Activated CD4-positive, alpha-beta T cell treated with anti-CD3 and anti-CD28 coated beads for 36 hours (primary cell): ENCODE results near the gene MYLK. TPM values are rescaled to one million over a fixed set of nuclear protein-coding genes. Genes with fewer than 3 reads are reported as not detected.

Source experiments
- ATAC-seq: fragments of 200-7000 bp; cut with Tn5 transposase; one replicate; pipeline ENCODE4 v1.10.0; 2021; ENCODE audit warnings: mild to moderate bottlenecking, moderate library complexity
- CTCF ChIA-PET: fragments of 350-600 bp; sonication (Branson Sonifier 250); formaldehyde crosslinking; loops from one replicate; lab custom pipeline; 2021; ENCODE audit warnings: antibody characterized with exemption; lab: Charles Lee
- POLR2A ChIA-PET: fragments of 350-600 bp; sonication (Branson Sonifier 250); formaldehyde crosslinking; loops from one replicate; lab custom pipeline; 2021; ENCODE audit warnings: antibody characterized with exemption, inconsistent platforms; lab: Charles Lee
- DNase-seq: peaks from one replicate; pipeline ENCODE4 v3.0.0-alpha.2; 2020
- H3K27ac Mint-ChIP-seq: one replicate; pipeline ENCODE4 v1.8.0; 2021; ENCODE audit warnings: mixed read lengths
- H3K27me3 Mint-ChIP-seq: one replicate; pipeline ENCODE4 v1.8.0; 2021; ENCODE audit warnings: mixed read lengths
- H3K36me3 Mint-ChIP-seq: one replicate; pipeline ENCODE4 v1.8.0; 2021; ENCODE audit warnings: low read depth, mixed read lengths
- H3K4me1 Mint-ChIP-seq: one replicate; pipeline ENCODE4 v1.8.0; 2021; ENCODE audit warnings: mixed read lengths
- H3K4me3 Mint-ChIP-seq: one replicate; pipeline ENCODE4 v1.8.0; 2021; ENCODE audit warnings: mild to moderate bottlenecking, moderate library complexity, mixed read lengths
- H3K9me3 Mint-ChIP-seq: one replicate; pipeline ENCODE4 v1.8.0; 2021; ENCODE audit warnings: low read depth, mixed read lengths
- intact Hi-C, 2 experiments: fragments of 100-400 bp; cut with DNase I in 1 of 2; cut with micrococcal nuclease in 1 of 2; formaldehyde crosslinking; loops; one replicate each; pipeline versions ENCODE4 v1.14.2 to v1.15.1; 2022 to 2024; cut with DNase I, micrococcal nuclease
- total RNA-seq, 2 experiments: library from RNA; stranded (reverse); gene quantifications; one replicate each; pipeline ENCODE4 v1.2.3, GENCODE V29; 2021

Gene MYLK, protein sequence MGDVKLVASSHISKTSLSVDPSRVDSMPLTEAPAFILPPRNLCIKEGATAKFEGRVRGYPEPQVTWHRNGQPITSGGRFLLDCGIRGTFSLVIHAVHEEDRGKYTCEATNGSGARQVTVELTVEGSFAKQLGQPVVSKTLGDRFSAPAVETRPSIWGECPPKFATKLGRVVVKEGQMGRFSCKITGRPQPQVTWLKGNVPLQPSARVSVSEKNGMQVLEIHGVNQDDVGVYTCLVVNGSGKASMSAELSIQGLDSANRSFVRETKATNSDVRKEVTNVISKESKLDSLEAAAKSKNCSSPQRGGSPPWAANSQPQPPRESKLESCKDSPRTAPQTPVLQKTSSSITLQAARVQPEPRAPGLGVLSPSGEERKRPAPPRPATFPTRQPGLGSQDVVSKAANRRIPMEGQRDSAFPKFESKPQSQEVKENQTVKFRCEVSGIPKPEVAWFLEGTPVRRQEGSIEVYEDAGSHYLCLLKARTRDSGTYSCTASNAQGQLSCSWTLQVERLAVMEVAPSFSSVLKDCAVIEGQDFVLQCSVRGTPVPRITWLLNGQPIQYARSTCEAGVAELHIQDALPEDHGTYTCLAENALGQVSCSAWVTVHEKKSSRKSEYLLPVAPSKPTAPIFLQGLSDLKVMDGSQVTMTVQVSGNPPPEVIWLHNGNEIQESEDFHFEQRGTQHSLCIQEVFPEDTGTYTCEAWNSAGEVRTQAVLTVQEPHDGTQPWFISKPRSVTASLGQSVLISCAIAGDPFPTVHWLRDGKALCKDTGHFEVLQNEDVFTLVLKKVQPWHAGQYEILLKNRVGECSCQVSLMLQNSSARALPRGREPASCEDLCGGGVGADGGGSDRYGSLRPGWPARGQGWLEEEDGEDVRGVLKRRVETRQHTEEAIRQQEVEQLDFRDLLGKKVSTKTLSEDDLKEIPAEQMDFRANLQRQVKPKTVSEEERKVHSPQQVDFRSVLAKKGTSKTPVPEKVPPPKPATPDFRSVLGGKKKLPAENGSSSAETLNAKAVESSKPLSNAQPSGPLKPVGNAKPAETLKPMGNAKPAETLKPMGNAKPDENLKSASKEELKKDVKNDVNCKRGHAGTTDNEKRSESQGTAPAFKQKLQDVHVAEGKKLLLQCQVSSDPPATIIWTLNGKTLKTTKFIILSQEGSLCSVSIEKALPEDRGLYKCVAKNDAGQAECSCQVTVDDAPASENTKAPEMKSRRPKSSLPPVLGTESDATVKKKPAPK (N-terminal part only)
- total RNA-seq = under 1 TPM in 1 of 2 experiments, not detected in 1; 0.07 TPM

- CTCF ChIA-PET = no interaction called here
Measured at GRCh38 chr3:123884203-123884831, at the start of gene MYLK. Gene MYLK, minus strand, starts transcription at chr3:123884332. Its CDS starts 90,491 bp downstream, at chr3:123793841.

DNA sequence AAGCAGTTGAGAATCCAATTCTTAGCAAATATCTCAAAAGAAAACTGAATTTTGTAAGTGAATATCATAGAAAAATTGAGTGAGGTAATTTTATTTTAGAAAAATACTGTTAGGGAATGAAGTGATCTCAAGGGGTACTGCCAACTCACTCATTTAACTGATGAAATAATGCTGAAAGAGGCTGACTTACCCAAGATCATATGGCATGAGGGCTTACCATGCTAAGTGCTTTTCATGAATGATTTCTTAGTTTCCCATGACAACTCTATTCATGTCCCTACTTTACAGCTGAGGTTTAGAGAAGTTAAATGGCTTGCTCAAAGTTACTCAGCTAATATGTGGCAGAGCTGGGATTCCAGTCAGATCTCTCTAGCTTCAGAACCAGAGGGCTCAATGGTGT lies 46.3 kb upstream of the MYLK start:
- H3K9me3 Mint-ChIP-seq = no peaks in the 10 kb centered on the region
- H3K36me3 Mint-ChIP-seq = peaks cover 46% of the 10 kb centered on the region
- intact Hi-C loops = no loop called here
- ATAC-seq = no peak
- no peak for DNase-seq
- H3K4me3 Mint-ChIP-seq = no peak overlapping the region
- no peaks in the 10 kb centered on the region for H3K27me3 Mint-ChIP-seq
- CTCF ChIA-PET = no interaction called here
- no peaks in the 10 kb centered on the region for H3K4me1 Mint-ChIP-seq
- H3K27ac Mint-ChIP-seq = no peak overlapping the region
- POLR2A ChIA-PET = no interaction called here

More at GRCh38 chr3:123884203-123884831, at the start of gene MYLK:
- POLR2A ChIA-PET = no interaction called here
- H3K4me1 Mint-ChIP-seq = peaks cover 10% of the 10 kb centered on the region
- H3K27me3 Mint-ChIP-seq = peaks cover 52% of the 10 kb centered on the region
- intact Hi-C loops = loop anchor here in 1 of 2 experiments (1.0 kb wide), 1 partner anchor 77 kb away; the partner anchor contains the start of gene CCDC14
- no peak within 1 kb of the TSS for H3K27ac Mint-ChIP-seq
- no peaks in the 10 kb centered on the region for H3K36me3 Mint-ChIP-seq
- ATAC-seq (peak; percentile 95), DNase-seq (peak; percentile 70)
- no peaks in the 10 kb centered on the region for H3K9me3 Mint-ChIP-seq
- H3K4me3 Mint-ChIP-seq = peak within 1 kb of the TSS; percentile 61

GRCh38 chr3:123929325-123929724 lies 45.2 kb upstream of the MYLK start:
- Mint-ChIP-seq H3K4me1 (no peaks in the 10 kb centered on the region), H3K9me3 (peaks cover 3% of the 10 kb centered on the region), H3K27me3 (no peaks in the 10 kb centered on the region), H3K27ac (no peak overlapping the region), H3K4me3 (no peak overlapping the region), H3K36me3 (peaks cover 52% of the 10 kb centered on the region)
- intact Hi-C loops = no loop called here
- ATAC-seq = no peak
- DNase-seq = no peak
- ChIA-PET CTCF (no interaction called here), POLR2A (no interaction called here)

GRCh38 chr3:123926396-123926795 lies 42.3 kb upstream of the MYLK start:
- DNase-seq = no peak
- ChIA-PET POLR2A (no interaction called here), CTCF (interaction anchor here (1.4 to 2.1 kb wide), 2 partner anchors 106 to 284 kb away, joined by 4 to 6 read pairs; partner anchors contain the start of gene KALRN)
- Mint-ChIP-seq H3K36me3 (peaks cover 64% of the 10 kb centered on the region), H3K4me3 (no peak overlapping the region), H3K27me3 (no peaks in the 10 kb centered on the region), H3K9me3 (peaks cover 23% of the 10 kb centered on the region), H3K27ac (no peak overlapping the region), H3K4me1 (no peaks in the 10 kb centered on the region)
- ATAC-seq = no peak
- intact Hi-C loops = no loop called here

- no peak overlapping the region for H3K27ac Mint-ChIP-seq
Measured at GRCh38 chr3:123920868-123921267, 36.7 kb upstream of the MYLK start.

DNA sequence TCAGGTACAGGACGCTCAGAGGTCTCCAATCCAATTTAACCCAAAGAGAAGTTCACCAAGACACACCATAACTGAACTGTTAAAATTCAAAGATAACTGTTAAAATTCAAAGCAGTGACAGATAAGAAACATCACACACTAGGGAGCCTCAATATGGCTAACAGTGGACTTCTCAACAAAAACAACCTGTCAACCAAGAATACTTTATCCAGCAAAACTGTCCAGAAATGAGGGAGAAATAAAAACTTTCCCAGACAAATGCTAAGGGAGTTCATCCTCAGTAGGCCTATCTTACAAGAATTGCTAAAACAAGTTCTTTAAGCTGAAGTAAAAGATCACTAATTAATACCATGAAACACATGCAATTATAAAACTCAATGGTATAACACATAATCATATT lies 36.3 kb upstream of the MYLK start:
- intact Hi-C loops = no loop called here
- H3K4me3 Mint-ChIP-seq = no peak overlapping the region

More at GRCh38 chr3:123920868-123921267, 36.7 kb upstream of the MYLK start:
- ATAC-seq (no peak), DNase-seq (no peak)
- ChIA-PET POLR2A (no interaction called here), CTCF (no interaction called here)
- Mint-ChIP-seq H3K27me3 (no peaks in the 10 kb centered on the region), H3K4me3 (no peak overlapping the region), H3K9me3 (peaks cover 36% of the 10 kb centered on the region), H3K4me1 (no peaks in the 10 kb centered on the region), H3K36me3 (peaks cover 75% of the 10 kb centered on the region)
- intact Hi-C loops = no loop called here

DNA sequence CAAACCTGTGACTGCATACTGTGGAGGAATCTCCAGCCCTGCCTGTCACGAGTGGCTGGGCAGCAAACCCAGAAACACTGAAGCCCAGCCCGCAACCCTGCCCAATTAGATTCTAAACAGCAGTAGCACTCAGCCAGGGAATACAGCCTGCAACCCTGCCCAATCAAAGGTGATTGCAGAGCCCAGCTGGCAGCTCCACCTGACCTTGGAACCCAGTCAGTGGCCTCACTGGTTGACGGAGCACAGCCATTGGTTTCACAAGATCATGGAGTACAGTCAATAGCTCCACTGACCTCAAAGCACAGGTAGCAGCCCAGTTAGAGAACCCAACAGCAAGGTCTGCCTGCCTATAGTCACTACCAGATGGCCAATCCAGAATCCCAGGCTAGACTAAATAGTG lies 35.2 kb upstream of the MYLK start:
- Mint-ChIP-seq H3K4me1 (no peaks in the 10 kb centered on the region), H3K4me3 (no peak overlapping the region), H3K36me3 (peaks cover 71% of the 10 kb centered on the region), H3K27ac (no peak overlapping the region), H3K9me3 (peaks cover 34% of the 10 kb centered on the region), H3K27me3 (no peaks in the 10 kb centered on the region)
- intact Hi-C loops = no loop called here
- POLR2A ChIA-PET = no interaction called here
- CTCF ChIA-PET = interaction anchor here (0.7 kb wide), 1 partner anchor 22 kb away, joined by 3 read pairs; no protein-coding TSS in a partner anchor
- DNase-seq (no peak), ATAC-seq (no peak)

More for the DNA sequence above, 36.3 kb upstream of the MYLK start:
- Mint-ChIP-seq H3K4me1 (no peaks in the 10 kb centered on the region), H3K27ac (no peak overlapping the region), H3K36me3 (peaks cover 72% of the 10 kb centered on the region), H3K9me3 (peaks cover 36% of the 10 kb centered on the region), H3K27me3 (no peaks in the 10 kb centered on the region)
- POLR2A ChIA-PET = no interaction called here
- no peak for ATAC-seq
- no peak for DNase-seq
- CTCF ChIA-PET = no interaction called here

DNA sequence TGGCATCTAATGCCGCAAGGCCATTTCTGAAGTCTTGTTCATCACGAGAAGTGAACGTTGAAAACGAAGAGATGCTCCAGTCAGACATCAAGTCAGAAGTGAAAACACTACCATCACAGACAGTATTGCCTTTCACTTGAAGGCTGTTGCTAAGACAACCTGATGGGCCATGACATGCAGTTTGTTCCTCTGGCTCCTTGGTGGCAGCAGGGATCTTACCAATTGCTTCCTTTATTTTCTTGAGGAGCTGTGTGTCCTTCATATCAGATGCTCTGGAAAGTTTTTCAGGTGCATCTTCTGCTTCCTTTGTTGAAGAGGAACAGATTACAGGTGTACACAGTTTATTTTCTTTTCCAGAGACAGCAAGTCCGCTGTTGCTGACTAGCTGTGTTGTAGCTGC lies 30.7 kb upstream of the MYLK start:
- Mint-ChIP-seq H3K4me3 (no peak overlapping the region), H3K9me3 (no peaks in the 10 kb centered on the region), H3K27me3 (no peaks in the 10 kb centered on the region), H3K27ac (no peak overlapping the region), H3K36me3 (peaks cover 27% of the 10 kb centered on the region), H3K4me1 (no peaks in the 10 kb centered on the region)
- ATAC-seq (no peak), DNase-seq (no peak)
- POLR2A ChIA-PET = no interaction called here
- intact Hi-C loops = no loop called here
- CTCF ChIA-PET = interaction anchor here (0.6 to 1.2 kb wide), 2 partner anchors 13 to 118 kb away, joined by 3 read pairs; no protein-coding TSS in a partner anchor

GRCh38 chr3:123909785-123910184 lies 25.7 kb upstream of the MYLK start:
- CTCF ChIA-PET = interaction anchor here (1.1 kb wide), 1 partner anchor 12 kb away, joined by 3 read pairs; no protein-coding TSS in a partner anchor
- Mint-ChIP-seq H3K4me3 (no peak overlapping the region), H3K4me1 (no peaks in the 10 kb centered on the region), H3K27ac (no peak overlapping the region), H3K36me3 (peaks cover 1% of the 10 kb centered on the region), H3K27me3 (peaks cover 1% of the 10 kb centered on the region), H3K9me3 (no peaks in the 10 kb centered on the region)
- no peak for ATAC-seq
- DNase-seq = no peak
- POLR2A ChIA-PET = no interaction called here
- intact Hi-C loops = no loop called here

GRCh38 chr3:123907720-123908119 lies 23.6 kb upstream of the MYLK start:
- ATAC-seq = no peak
- intact Hi-C loops = no loop called here
- CTCF ChIA-PET = interaction anchor here (0.7 kb wide), 1 partner anchor 1092 kb away, joined by 3 read pairs; no protein-coding TSS in a partner anchor

More at GRCh38 chr3:123907720-123908119, 23.6 kb upstream of the MYLK start:
- no peak for DNase-seq
- H3K4me3 Mint-ChIP-seq = no peak overlapping the region
- H3K4me1 Mint-ChIP-seq = no peaks in the 10 kb centered on the region
- H3K36me3 Mint-ChIP-seq = no peaks in the 10 kb centered on the region
- POLR2A ChIA-PET = interaction anchor here (0.6 kb wide), 1 partner anchor 1335 kb away, joined by 4 read pairs; no protein-coding TSS in a partner anchor
- H3K9me3 Mint-ChIP-seq = no peaks in the 10 kb centered on the region
- no peak overlapping the region for H3K27ac Mint-ChIP-seq
- peaks cover 1% of the 10 kb centered on the region for H3K27me3 Mint-ChIP-seq
